Prostate gland (tissue), 2 donors: Measurements from ENCODE around the gene SHBG.

Experiments used
- CTCF ChIP-seq, 4 experiments: fragments of 200-600 bp in 2 of 4; fragments of 450-650 bp in 2 of 4; sonication (generic) in 2 of 4; IDR thresholded peaks; 1 replicate in 3 of 4; 2 replicates in 1 of 4; pipeline ENCODE4 v1.5.1; 2016 to 2019; ENCODE audit warnings: antibody characterized with exemption in 4 of 4, mild to moderate bottlenecking in 2 of 4, moderate library complexity in 2 of 4
- POLR2A ChIP-seq: fragments of 450-650 bp; IDR thresholded peaks from one replicate; pipeline ENCODE4 v1.6.1; 2016; ENCODE audit warnings: antibody characterized with exemption, mild to moderate bottlenecking
- POLR2AphosphoS5 ChIP-seq: sonication (generic); formaldehyde crosslinking; IDR thresholded peaks from one replicate; pipeline ENCODE4 v1.6.1; 2017; ENCODE audit warnings: antibody characterized with exemption

DNA sequence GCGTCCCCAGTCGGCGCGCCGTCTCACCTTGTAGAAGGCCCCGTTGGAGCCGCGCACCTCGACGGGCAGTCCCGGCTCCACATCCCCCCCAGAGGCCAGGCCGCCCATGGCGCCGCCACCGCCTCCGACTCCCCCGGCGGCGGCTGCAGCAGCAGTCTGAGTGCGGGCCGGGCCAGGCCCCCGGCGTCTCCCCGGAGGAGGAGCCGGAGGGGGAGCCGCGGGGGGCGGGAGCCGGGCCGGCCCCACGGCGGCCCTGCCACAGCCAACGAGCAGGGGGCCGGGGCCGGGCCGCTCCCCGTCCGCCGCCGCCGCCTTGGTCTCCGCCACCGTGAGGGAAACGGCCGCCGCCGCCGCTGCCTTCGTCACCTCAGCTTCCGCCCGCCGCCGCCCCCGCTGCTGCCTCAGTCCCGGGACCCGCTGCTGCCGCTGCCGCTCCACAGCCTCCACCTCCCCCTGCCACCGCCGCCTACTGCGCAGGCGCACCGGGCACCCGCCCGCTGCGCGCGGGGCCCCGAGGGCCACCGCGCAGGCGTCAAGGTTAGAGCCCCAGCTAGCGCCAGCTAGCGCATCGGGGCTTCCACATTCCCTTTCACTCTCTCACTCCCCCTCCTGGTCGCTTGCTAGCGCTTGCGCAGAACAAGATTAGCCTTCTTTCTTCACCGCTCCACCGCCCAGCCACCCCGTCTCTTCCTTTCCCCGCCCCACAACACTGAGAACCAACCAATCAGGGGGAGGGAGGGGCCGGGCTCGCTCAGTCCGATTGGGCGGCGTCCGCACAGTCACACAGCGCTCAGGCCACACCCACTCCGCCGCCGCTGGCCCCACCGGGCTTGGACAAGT is 15.3 kb upstream of the SHBG start, which contains the start of gene FXR2:
- peak; percentile 95 for TF ChIP-seq POLR2AphosphoS5
- peak in 3 of 4 experiments; percentile 63 to 95 (median 86) for TF ChIP-seq CTCF (IDR thresholded peaks at IDR 0.05)
- peak; percentile 76 for TF ChIP-seq POLR2A
